GM18505 (cell line): ENCODE data around the gene SYNE1.

ENCODE experiments used
- ATAC-seq: cut with Tn5 transposase; IDR thresholded peaks from one replicate; pipeline ENCODE4 v1.9.1; 2021; ENCODE audit not compliant: unreplicated experiment
- POLR2A ChIP-seq: IDR thresholded peaks from 4 replicates; pipeline ENCODE4 v1.6.1; 2011; ENCODE audit warnings: borderline replicate concordance; ENCODE audit not compliant: insufficient read depth, insufficient read length; ENCODE audit errors: extremely low read depth

SYNE1 gene

GRCh38 chr6:152596726-152597125, 40.4 kb downstream of the SYNE1 start:
- no peak for ATAC-seq
- no peak for TF ChIP-seq POLR2A

DNA sequence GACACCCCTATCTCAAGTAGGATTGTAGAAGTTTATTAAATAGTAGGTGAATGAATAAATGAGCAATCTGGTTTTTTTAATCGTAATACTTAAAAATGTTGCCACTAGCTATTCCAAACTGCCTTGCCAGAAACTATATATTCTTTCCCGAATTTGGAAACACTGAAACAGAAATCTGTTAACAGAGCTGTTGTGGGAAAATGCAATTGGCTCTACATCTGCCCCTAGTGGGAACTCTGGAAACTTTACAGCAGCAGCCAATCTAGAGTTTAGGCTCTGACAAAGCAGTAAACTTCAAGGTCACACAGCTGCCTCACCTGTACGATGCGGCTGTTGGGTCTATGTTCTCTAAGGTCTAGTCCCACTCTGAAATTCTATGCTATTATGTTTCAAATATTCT, 41.7 kb downstream of the SYNE1 start:
- TF ChIP-seq POLR2A: no peak
- ATAC-seq: no peak

DNA sequence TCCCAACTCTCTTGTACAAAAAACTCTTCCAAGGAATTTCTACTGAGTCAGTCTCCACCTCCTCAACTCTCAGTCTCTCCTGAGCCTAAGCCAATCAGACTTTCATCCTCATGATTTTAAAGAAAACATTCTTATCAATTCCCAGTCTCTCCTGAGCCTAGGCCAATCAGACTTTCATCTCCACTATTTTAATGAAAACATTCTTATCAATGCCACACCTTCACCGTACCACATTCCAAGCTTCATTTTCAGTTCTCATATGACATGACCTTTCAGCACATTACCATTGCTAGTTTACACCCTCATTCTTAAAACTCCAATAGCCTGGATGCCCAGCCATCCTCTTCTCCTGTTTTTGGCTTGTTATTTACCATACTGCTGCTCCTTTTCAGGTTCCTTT, 42.5 kb downstream of the SYNE1 start:
- no peak for TF ChIP-seq POLR2A
- no peak for ATAC-seq

GRCh38 chr6:152588456-152588855, 48.7 kb downstream of the SYNE1 start:
- no peak for TF ChIP-seq POLR2A

GRCh38 chr6:152587473-152587872, 49.7 kb downstream of the SYNE1 start:
- no peak for TF ChIP-seq POLR2A
- no peak for ATAC-seq

More at GRCh38 chr6:152588456-152588855, 48.7 kb downstream of the SYNE1 start:
- no peak for ATAC-seq

GRCh38 chr6:152585236-152585635, 51.9 kb downstream of the SYNE1 start:
- ATAC-seq: no peak
- no peak for TF ChIP-seq POLR2A

- no peak for TF ChIP-seq POLR2A
- no peak for ATAC-seq
These were observed 53.3 kb downstream of the SYNE1 start for GRCh38 chr6:152583888-152584287.

- no peak for TF ChIP-seq POLR2A
- no peak for ATAC-seq
These were observed 60.6 kb downstream of the SYNE1 start for GRCh38 chr6:152576525-152576924.

DNA sequence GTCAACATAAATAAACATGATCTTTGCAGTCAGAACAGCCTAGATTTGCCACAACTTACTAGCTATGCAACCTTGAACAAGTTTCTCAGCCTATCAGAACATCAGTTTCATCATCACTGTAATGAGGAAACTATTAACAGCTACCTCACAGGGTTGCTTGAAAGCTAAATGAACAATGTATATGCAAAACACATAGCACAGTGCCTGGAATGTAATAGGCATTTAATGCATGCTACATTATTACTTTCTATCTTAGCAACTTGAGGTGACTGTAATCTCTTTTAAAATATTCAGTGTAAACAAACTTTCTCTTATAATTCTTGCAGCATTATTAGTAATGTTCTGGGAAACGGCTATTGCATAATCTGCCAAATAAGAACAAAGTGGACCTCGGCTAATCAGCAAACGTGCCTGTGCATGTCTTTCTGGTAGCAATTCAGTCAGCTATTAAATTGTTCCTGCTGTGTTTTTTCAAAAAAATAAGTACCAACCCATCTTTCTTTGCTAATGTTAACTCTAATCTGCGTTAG, 61.5 kb downstream of the SYNE1 start:
- TF ChIP-seq POLR2A: no peak
- no peak for ATAC-seq

DNA sequence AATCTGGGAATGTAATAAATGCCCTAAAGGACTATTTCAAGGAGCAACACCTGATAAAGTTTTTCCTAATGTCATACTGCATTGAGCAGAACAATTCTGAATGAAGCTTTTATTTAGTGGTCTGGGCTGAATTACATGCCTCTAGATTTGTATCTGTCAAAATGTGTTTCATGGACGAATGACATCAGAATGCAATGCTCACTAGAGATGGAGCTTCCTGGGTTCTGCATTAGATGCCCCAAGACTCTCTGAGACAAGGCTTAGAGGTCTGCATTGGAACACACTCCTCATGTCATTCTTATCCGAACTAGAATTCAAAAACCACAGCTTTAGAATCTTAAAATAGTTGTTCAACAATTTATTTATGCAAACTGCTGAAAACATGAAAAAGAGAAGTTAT, 62.0 kb downstream of the SYNE1 start:
- no peak for ATAC-seq

GRCh38 chr6:152573762-152574161, 63.4 kb downstream of the SYNE1 start:
- no peak for ATAC-seq
- TF ChIP-seq POLR2A: no peak

More for the DNA sequence above, 62.0 kb downstream of the SYNE1 start:
- no peak for TF ChIP-seq POLR2A

GRCh38 chr6:152572338-152573088, 64.6 kb downstream of the SYNE1 start:
- no peak for ATAC-seq
- no peak for TF ChIP-seq POLR2A

GRCh38 chr6:152571943-152572337, 65.2 kb downstream of the SYNE1 start:
- ATAC-seq: no peak
- no peak for TF ChIP-seq POLR2A

DNA sequence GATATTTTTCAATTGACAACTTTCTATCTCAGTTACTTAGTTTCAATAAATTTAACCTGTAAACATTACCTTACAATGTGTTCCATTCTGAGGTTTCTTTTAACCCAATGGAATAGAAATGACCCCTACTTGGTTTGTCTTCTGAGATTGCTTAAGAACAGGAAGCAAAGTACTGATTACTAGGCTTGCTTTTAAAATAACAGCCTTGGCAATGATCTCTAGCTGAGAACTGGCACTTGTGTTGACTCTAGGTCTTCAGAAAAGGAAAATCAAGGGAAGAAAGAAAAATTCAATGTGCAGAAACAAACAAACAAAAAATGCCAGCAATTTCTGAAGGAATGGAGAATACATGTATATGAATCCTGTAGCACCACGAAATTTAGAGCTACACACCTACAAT, 66.1 kb downstream of the SYNE1 start:
- TF ChIP-seq POLR2A: no peak
- no peak for ATAC-seq
